ENCODE measurements around the gene HS3ST5. TPM values are rescaled to one million over a fixed set of nuclear protein-coding genes. Genes with fewer than 3 reads are reported as not detected.

The HS3ST5 gene
- total and polyA plus RNA-seq, 7 donors, result 0.01 to 2.9 (median 0.25) TPM

GRCh38 chr6:114288701-114289495, 53.9 kb downstream of the HS3ST5 start:
- DNase-seq, result no peak
- Histone ChIP-seq H3K27ac (no peak overlapping the region), H3K9me3 (no peaks in the 10 kb centered on the region), H3K36me3 (ENCODE audit: insufficient read depth in 1 of 2, low read depth in 1 of 2) (no peaks in the 10 kb centered on the region), H3K27me3 (ENCODE audit: insufficient read depth in 3 of 3, low read length in 2 of 3) (no peaks in the 10 kb centered on the region), H3K4me3 (no peak overlapping the region), H3K4me1 (no peaks in the 10 kb centered on the region)
- ATAC-seq, result no peak
- 36 to 48% (median 37%) methylated on average over 3 of the region's 3 CpGs for WGBS, 3 donors
- TF ChIP-seq CTCF (IDR thresholded peaks at IDR 0.05), result no peak
- intact Hi-C loops (cut with DNase I), result no loop called here

- H3K36me3 ChIP-seq (ENCODE audit: insufficient read depth in 1 of 2, low read depth in 1 of 2), result no peaks in the 10 kb centered on the region
- H3K27ac ChIP-seq, result no peak overlapping the region
- H3K9me3 ChIP-seq, result no peaks in the 10 kb centered on the region
- intact Hi-C loops (cut with DNase I), result no loop called here
- no peaks in the 10 kb centered on the region for H3K4me1 ChIP-seq
- ATAC-seq (no peak), DNase-seq (no peak)
- TF ChIP-seq CTCF (IDR thresholded peaks at IDR 0.05), result no peak
- H3K4me3 ChIP-seq, result no peak overlapping the region
- WGBS, 3 donors, result 74 to 90% (median 82%) methylated on average over 2 of the region's 2 CpGs
- no peaks in the 10 kb centered on the region for H3K27me3 ChIP-seq (ENCODE audit: insufficient read depth in 3 of 3, low read length in 2 of 3)
Measured at GRCh38 chr6:114287461-114287860, 55.4 kb downstream of the HS3ST5 start.

GRCh38 chr6:114286211-114286610, 56.6 kb downstream of the HS3ST5 start:
- Histone ChIP-seq H3K36me3 (ENCODE audit: insufficient read depth in 1 of 2, low read depth in 1 of 2) (no peaks in the 10 kb centered on the region), H3K4me3 (no peak overlapping the region), H3K27me3 (ENCODE audit: insufficient read depth in 3 of 3, low read length in 2 of 3) (no peaks in the 10 kb centered on the region), H3K9me3 (no peaks in the 10 kb centered on the region), H3K4me1 (no peaks in the 10 kb centered on the region), H3K27ac (no peak overlapping the region)
- ATAC-seq, result no peak
- intact Hi-C loops (cut with DNase I), result no loop called here
- WGBS, 3 donors, result 84 to 93% (median 90%) methylated on average over 2 of the region's 2 CpGs
- no peak for TF ChIP-seq CTCF (IDR thresholded peaks at IDR 0.05)
- no peak for DNase-seq

- WGBS, 3 donors, result 95 to 98% (median 96%) methylated on average over 2 of the region's 2 CpGs
- no peak for ATAC-seq
- Histone ChIP-seq H3K4me1 (no peaks in the 10 kb centered on the region), H3K4me3 (no peak overlapping the region), H3K9me3 (no peaks in the 10 kb centered on the region), H3K36me3 (ENCODE audit: insufficient read depth in 1 of 2, low read depth in 1 of 2) (no peaks in the 10 kb centered on the region), H3K27ac (no peak overlapping the region), H3K27me3 (ENCODE audit: insufficient read depth in 3 of 3, low read length in 2 of 3) (no peaks in the 10 kb centered on the region)
- no peak for DNase-seq
- intact Hi-C loops (cut with DNase I), result no loop called here
- TF ChIP-seq CTCF (IDR thresholded peaks at IDR 0.05), result no peak
Measured at GRCh38 chr6:114284281-114284680, 58.5 kb downstream of the HS3ST5 start.

GRCh38 chr6:114282292-114282691, 60.5 kb downstream of the HS3ST5 start:
- ATAC-seq, result no peak
- H3K4me1 ChIP-seq, result no peaks in the 10 kb centered on the region
- TF ChIP-seq CTCF (IDR thresholded peaks at IDR 0.05), result no peak
- H3K27me3 ChIP-seq (ENCODE audit: insufficient read depth in 3 of 3, low read length in 2 of 3), result no peaks in the 10 kb centered on the region
- WGBS, 3 donors, result 16 to 28% (median 16%) methylated on average over 6 of the region's 6 CpGs
- intact Hi-C loops (cut with DNase I), result no loop called here
- H3K4me3 ChIP-seq, result no peak overlapping the region
- no peaks in the 10 kb centered on the region for H3K9me3 ChIP-seq
- no peak overlapping the region for H3K27ac ChIP-seq
- no peak for DNase-seq
- H3K36me3 ChIP-seq (ENCODE audit: insufficient read depth in 1 of 2, low read depth in 1 of 2), result no peaks in the 10 kb centered on the region

Data from psoas muscle (tissue), 8 donors.